SU-DHL-6 (cell line): ENCODE measurements around the gene WDR87.

Source experiments
- H2AFZ ChIP-seq: fragments of 200-600 bp; sonication (generic); 2 replicates; pipeline ENCODE4 v1.6.1; 2014; ENCODE audit warnings: low read depth, mild to moderate bottlenecking, moderate library complexity, mixed read lengths, antibody characterized with exemption, low read length; ENCODE audit not compliant: severe bottlenecking
- H3F3A ChIP-seq: fragments of 200-600 bp; shearing (Covaris generic); 2 replicates; pipeline ENCODE4 v1.6.0; 2016; ENCODE audit warnings: antibody characterized with exemption, mild to moderate bottlenecking; ENCODE audit not compliant: insufficient read depth
- H3K27ac ChIP-seq: fragments of 200-600 bp; sonication (generic); 2 replicates; pipeline ENCODE4 v1.5.1; 2016; ENCODE audit warnings: low read depth, mild to moderate bottlenecking, low read length, moderate library complexity, mixed read lengths
- H3K27me3 ChIP-seq: fragments of 200-600 bp; sonication (generic), shearing (Covaris generic); 2 replicates; pipeline ENCODE4 v1.6.0; 2014; ENCODE audit warnings: mild to moderate bottlenecking, low read length
- H3K36me3 ChIP-seq: fragments of 200-600 bp; sonication (generic); 2 replicates; pipeline ENCODE4 v1.6.1; 2014; ENCODE audit warnings: mild to moderate bottlenecking, low read length, mixed read lengths
- H3K4me2 ChIP-seq: fragments of 300-600, 200-600 bp; shearing (Covaris generic), sonication (generic); 2 replicates; pipeline ENCODE4 v1.6.0; 2014; ENCODE audit warnings: low read length, low read depth, mild to moderate bottlenecking; ENCODE audit not compliant: poor library complexity, severe bottlenecking
- H3K4me3 ChIP-seq: fragments of 200-600 bp; sonication (generic); 2 replicates; pipeline ENCODE4 v1.5.1; 2014; ENCODE audit warnings: antibody characterized with exemption, low read length, mild to moderate bottlenecking, mixed read lengths; ENCODE audit not compliant: insufficient read depth, poor library complexity, severe bottlenecking
- H3K79me2 ChIP-seq: fragments of 200-600 bp; sonication (generic); 2 replicates; pipeline ENCODE4 v1.6.1; 2014; ENCODE audit warnings: mild to moderate bottlenecking, low read length, moderate library complexity; ENCODE audit not compliant: insufficient read depth
- H3K9ac ChIP-seq: fragments of 200-600 bp; sonication (generic); 2 replicates; pipeline ENCODE4 v1.7.0; 2014; ENCODE audit warnings: mild to moderate bottlenecking, low read length
- H3K9me2 ChIP-seq: fragments of 200-600 bp; sonication (generic); replicated peaks from 2 replicates; pipeline ENCODE4 v1.6.1; 2014; ENCODE audit warnings: low read length; ENCODE audit not compliant: insufficient read depth
- H3K9me3 ChIP-seq: fragments of 200-600 bp; sonication (generic); 2 replicates; pipeline ENCODE4 v1.6.1; 2014; ENCODE audit warnings: low read length, mixed read lengths; ENCODE audit not compliant: insufficient read depth
- H4K20me1 ChIP-seq: fragments of 200-600 bp; sonication (generic); 2 replicates; pipeline ENCODE4 v1.6.1; 2014; ENCODE audit warnings: low read depth, mild to moderate bottlenecking, antibody characterized with exemption, low read length, moderate library complexity, mixed read lengths
- CTCF ChIP-seq: fragments of 200-600 bp; sonication (generic); IDR thresholded peaks from one replicate; pipeline ENCODE4 v1.5.1; 2017; ENCODE audit warnings: antibody characterized with exemption, mild to moderate bottlenecking, low read length, moderate library complexity; ENCODE audit not compliant: insufficient read depth, poor library complexity, severe bottlenecking
- EZH2phosphoT487 ChIP-seq: fragments of 200-600 bp; sonication (generic), shearing (Covaris generic); conservative IDR thresholded peaks from 2 replicates; pipeline ENCODE4 v1.6.1; 2018; ENCODE audit warnings: mild to moderate bottlenecking, antibody characterized with exemption, low read length, moderate library complexity, mixed read lengths

The WDR87 gene

GRCh38 chr19:37885392-37885791, 21.0 kb downstream of the WDR87 start:
- Histone ChIP-seq H3K9ac (no peak overlapping the region), H4K20me1 (no peaks in the 10 kb centered on the region), H2AFZ (no peak overlapping the region), H3K9me3 (peaks cover 7% of the 10 kb centered on the region; the same call in 1 of the 2 replicates), H3K27me3 (no peaks in the 10 kb centered on the region), H3K79me2 (no peaks in the 10 kb centered on the region), H3K4me3 (no peak overlapping the region), H3K9me2 (no peaks in the 10 kb centered on the region), H3F3A (no peaks in the 10 kb centered on the region), H3K36me3 (0 out of 2 replicates have a peak, but pooled peaks cover 2% of the 10 kb centered on the region), H3K27ac (no peak overlapping the region), H3K4me2 (no peak overlapping the region)
- TF ChIP-seq CTCF (no peak), EZH2phosphoT487 (no peak)

DNA sequence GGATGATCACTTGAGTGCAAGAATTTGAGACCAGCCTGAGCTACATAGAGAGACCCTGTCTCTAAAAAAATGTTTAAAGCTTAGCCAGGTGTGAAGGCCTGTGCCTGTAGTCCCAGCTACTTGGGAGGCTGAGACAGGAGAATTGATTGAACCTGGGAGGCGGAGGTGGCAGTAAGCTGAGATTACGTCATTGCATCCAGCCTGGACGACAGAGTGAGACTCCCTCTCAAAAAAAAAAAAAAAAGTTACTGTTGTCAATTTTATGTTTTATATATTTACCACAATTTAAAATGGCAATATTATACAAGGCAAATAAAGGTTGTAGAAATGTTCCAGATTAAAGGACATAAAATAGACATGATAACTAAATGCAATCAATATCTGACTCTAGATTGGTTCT, 29.2 kb downstream of the WDR87 start:
- no peaks in the 10 kb centered on the region for H3K27me3 ChIP-seq
- TF ChIP-seq EZH2phosphoT487 = no peak
- no peak for TF ChIP-seq CTCF
- H4K20me1 ChIP-seq = no peaks in the 10 kb centered on the region
- no peaks in the 10 kb centered on the region for H3K79me2 ChIP-seq
- H3F3A ChIP-seq = no peaks in the 10 kb centered on the region
- H3K4me2 ChIP-seq = no peak overlapping the region
- H3K9ac ChIP-seq = no peak overlapping the region
- no peaks in the 10 kb centered on the region for H3K9me2 ChIP-seq
- 0 out of 2 replicates have a peak, but pooled peaks cover 2% of the 10 kb centered on the region for H3K36me3 ChIP-seq
- no peak overlapping the region for H3K4me3 ChIP-seq
- H3K9me3 ChIP-seq = peaks cover 7% of the 10 kb centered on the region; the same call in 1 of the 2 replicates
- H3K27ac ChIP-seq = no peak overlapping the region
- H2AFZ ChIP-seq = no peak overlapping the region

GRCh38 chr19:37876032-37876431, 30.4 kb downstream of the WDR87 start:
- Histone ChIP-seq H3K9me2 (no peaks in the 10 kb centered on the region), H3K36me3 (no peaks in the 10 kb centered on the region), H3K27me3 (no peaks in the 10 kb centered on the region), H3K9ac (no peak overlapping the region), H2AFZ (no peak overlapping the region), H3K4me2 (no peak overlapping the region), H3K4me3 (no peak overlapping the region), H4K20me1 (no peaks in the 10 kb centered on the region), H3F3A (no peaks in the 10 kb centered on the region), H3K9me3 (no peaks in the 10 kb centered on the region), H3K79me2 (no peaks in the 10 kb centered on the region), H3K27ac (no peak overlapping the region)
- no peak for TF ChIP-seq CTCF
- no peak for TF ChIP-seq EZH2phosphoT487

- H3K36me3 ChIP-seq = no peaks in the 10 kb centered on the region
- no peaks in the 10 kb centered on the region for H4K20me1 ChIP-seq
- H3F3A ChIP-seq = no peaks in the 10 kb centered on the region
- TF ChIP-seq EZH2phosphoT487 = no peak
- no peak for TF ChIP-seq CTCF
- H3K4me2 ChIP-seq = no peak overlapping the region
- no peak overlapping the region for H3K9ac ChIP-seq
- H3K9me2 ChIP-seq = no peaks in the 10 kb centered on the region
- H3K27ac ChIP-seq = no peak overlapping the region
- H3K79me2 ChIP-seq = no peaks in the 10 kb centered on the region
- no peaks in the 10 kb centered on the region for H3K9me3 ChIP-seq
- H2AFZ ChIP-seq = no peak overlapping the region
- no peak overlapping the region for H3K4me3 ChIP-seq
- no peaks in the 10 kb centered on the region for H3K27me3 ChIP-seq
Measured at GRCh38 chr19:37874784-37875183, 31.6 kb downstream of the WDR87 start.
